GM18502 (cell line): Measurements from ENCODE around the gene GPC3.

Experiments used
- ATAC-seq: cut with Tn5 transposase; IDR thresholded peaks from one replicate; pipeline ENCODE4 v1.9.1; 2021; ENCODE audit warnings: mild to moderate bottlenecking; ENCODE audit not compliant: unreplicated experiment, poor library complexity

The GPC3 gene

DNA sequence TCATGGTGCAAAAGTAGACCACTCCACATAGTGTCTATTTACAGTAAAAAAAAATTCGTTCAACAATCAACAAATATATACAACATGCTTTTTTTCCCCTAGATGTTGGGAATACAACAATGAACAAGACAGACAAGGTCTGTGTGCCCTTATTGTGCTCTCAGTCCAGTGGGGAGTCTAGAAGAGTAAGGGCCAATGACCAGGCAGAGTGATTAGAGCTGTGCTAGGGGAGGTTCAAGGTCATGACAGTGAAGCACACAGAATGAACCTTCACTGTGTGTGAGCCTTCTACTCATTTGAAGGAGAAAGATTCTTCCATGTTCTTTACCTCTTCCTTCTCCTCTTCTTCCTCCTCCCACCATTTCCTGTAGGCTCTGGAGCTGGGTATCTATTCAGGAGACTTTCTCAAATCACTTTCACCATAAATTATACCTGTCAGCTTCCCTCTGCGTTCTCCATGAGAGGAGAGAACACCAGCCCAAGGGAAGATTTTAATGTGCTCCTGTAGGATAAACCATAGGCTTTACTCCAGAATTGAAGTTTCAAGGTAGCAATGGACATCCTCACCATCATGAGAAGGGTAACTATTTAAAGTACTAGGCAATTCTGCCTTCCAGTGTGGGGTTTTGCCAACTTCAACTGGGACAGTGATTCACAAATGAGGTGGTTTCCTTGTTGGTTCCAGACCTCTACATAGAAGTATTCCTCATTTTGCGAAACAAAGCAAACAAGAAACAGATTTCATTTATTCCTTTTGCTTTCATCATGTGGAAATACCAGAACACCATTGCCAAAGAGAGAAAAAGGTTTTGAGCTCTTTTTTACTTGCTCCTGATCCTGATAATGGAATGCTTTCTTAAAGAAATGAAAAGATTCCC is 323.2 kb downstream of the GPC3 start:
- no peak for ATAC-seq

GRCh38 chrX:133660281-133660680 is 325.1 kb downstream of the GPC3 start:
- no peak for ATAC-seq

DNA sequence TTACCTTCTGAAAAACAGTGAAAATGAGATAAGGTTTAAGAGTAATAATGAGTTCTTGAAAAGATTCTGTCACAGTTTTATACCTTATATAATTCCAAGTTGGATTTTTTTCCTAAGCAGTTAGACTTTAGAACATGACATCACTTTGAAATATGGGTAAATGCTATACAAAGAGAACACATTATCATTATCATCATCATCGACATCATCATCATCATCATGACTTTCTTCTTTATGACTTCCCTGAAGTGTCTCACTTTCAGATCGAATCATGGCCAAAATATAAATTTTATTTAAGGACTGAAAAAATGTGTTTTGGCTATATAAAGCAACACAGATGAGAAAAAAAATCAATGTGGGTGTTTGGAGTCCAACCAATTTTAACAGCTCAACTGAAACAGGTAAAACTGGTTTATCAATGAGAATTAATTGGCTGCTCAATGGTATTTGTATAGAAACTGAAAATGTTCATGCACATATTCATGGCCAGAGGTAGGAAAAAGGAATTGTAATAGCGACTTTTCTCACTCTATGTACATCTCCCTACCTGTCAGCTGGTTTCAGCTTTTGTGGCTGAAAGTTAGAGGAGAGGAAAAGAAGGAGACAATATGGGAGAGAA is 327.0 kb downstream of the GPC3 start:
- ATAC-seq = no peak

DNA sequence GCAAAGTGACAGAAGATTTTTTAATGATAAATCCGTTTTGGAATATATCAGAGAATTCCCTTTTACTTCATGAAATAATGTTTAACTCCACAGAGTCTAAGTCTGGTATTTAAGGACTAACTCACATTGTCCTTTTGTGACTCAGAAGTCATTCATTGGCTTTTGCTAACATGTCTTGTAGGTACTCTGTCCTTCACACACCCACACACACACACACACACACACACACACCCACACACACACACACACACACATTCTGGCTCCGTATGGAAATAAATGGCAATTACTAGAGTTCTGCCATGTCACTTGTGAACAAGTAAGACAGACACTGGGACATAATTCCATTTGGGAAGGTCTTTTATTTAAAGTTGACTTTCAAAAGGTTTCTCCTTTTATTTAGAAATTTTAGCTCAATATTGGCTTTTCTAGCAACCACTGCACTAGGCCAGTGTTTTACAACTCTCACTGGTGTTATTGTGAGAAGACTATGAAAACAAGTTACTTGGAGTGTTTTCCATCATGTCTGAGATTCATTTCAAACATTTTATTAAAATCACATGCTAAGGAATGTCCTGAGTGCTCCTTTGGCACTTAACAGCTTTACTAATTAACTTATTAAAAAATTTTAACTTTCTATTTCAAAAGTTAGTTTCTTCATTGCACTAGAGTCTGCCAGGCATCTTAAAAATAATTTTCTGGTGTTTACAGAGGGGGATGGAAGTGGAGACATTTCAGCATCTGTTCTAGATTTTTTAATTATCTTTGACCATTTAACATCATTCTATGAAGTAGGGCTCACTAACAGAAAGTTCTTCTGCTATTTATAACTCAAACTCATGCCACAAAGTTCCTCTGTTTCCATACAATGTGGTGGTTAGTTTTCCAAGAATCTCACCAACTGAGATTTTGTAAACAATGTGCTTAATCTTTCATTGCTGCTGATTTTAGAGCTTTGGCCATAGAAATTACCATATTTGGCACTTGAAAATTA is 329.8 kb downstream of the GPC3 start:
- no peak for ATAC-seq

- no peak for ATAC-seq
These were observed 330.6 kb downstream of the GPC3 start for GRCh38 chrX:133654811-133655210.

DNA sequence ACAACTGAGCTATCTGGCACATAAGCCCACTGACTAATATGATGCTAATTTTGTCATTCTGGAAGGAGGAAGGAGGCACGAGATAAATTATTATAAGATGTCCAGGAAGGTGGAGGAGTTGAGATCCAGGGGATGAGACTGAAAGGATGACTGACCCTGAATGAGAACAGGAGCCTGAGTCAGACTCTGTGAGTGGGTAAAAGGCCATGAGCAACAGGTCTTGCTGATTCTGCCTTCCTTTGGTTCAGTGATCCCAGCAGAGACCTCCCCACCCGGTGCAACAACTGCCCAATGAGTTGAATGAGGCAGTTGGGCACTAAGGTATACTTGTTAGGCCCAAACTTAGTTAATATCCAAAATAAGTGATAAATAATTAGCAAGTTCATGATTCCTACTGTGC is 332.0 kb downstream of the GPC3 start:
- ATAC-seq = no peak

- ATAC-seq = no peak
These were observed 333.2 kb downstream of the GPC3 start for GRCh38 chrX:133652185-133652584.

DNA sequence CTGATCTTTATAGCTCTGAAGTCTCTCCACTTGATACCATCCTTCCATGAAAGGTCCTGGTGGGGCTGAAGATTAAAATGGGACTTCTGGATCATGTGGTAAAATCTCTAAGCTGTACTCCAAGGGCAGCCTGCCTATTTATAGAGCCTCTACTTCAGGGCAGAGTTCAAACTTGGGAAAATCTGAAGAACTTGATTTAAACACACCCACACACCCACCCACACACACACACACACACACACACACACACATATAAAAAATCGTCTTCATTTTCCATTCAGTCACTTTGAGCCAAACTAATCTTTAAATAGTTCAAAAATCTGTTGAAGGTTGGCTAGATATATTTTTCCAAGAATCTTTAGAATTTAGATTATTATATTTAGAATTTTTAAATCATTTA is 335.2 kb downstream of the GPC3 start:
- ATAC-seq = no peak

- no peak for ATAC-seq
These were observed 335.7 kb downstream of the GPC3 start for GRCh38 chrX:133649651-133650050.

DNA sequence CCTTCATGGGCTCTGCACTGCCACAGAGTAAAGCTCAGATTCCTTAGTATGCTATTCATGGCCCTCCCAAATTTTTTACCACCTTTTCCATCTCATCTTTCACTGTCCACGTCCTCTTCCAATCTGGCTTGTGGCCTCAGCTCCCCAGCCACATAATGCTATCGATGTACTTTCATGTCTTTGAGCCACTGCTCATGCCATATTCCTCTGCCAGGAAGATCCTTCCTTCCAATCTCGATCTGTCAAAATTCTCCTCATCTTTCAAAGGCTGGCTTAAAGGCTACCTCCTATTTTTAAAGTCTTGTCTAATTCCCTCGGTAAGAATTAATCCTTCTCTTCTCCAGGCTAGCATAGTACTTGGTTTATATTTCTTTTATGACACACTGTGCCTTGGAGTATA is 336.8 kb downstream of the GPC3 start:
- ATAC-seq = no peak

GRCh38 chrX:133646719-133647116 is 338.7 kb downstream of the GPC3 start:
- ATAC-seq = no peak

DNA sequence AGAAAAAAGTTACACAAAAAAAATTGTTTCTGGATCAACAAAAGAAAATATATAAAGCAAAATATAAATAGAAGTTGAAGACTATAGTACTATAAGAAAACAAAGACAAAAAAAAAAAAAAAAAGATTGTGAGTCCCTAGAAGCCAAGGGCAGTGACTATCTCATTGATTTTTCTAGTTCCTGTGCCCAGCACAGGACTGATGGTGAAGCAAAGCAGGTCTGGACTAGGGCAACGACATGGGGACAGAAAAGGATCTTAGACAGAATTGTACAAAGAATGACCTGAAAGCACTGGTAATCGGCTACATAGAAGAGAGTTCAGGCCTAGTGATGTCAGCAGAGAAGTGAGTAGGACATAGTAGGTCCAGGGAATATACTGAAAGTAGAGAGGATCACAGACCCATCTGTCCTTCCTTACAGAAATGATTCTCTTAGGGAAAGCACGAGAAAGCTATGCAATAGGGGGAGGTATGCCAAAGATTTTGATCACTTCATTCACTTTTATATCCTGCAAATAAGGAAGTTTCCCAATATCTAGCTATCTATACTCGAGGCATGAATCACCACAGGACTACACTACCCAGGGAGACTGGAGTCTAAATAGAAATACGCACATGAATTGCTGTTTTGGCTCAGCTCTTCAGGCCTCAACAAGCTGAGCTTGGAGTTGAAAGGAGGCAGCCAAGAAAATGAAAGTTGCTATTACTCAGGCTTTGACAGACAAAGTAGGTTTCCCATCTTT is 339.2 kb downstream of the GPC3 start:
- ATAC-seq = no peak

DNA sequence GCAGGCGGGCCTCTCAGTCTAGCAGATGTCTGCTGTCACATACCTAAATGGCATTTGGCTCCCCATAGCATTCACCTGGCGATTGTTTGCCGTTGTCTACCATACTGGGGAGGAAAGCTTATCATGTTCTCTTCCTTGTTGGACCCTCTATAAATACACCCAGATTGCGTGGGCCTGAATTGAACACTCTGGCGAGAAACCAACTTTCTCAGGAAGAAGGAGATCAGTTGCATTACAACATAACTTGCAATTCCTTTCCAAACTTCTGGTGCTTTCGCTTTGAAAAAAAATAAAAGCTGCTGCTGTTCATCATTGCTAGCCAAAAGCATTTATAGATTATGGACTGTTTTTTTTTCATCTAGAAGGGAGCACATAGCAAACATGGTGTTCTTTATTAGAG is 340.1 kb downstream of the GPC3 start:
- no peak for ATAC-seq

GRCh38 chrX:133640161-133641015 is 345.0 kb downstream of the GPC3 start:
- ATAC-seq = no peak

GRCh38 chrX:133639726-133640125 is 345.7 kb downstream of the GPC3 start:
- ATAC-seq = no peak

- no peak for ATAC-seq
These were observed 347.1 kb downstream of the GPC3 start for GRCh38 chrX:133638285-133638684.

DNA sequence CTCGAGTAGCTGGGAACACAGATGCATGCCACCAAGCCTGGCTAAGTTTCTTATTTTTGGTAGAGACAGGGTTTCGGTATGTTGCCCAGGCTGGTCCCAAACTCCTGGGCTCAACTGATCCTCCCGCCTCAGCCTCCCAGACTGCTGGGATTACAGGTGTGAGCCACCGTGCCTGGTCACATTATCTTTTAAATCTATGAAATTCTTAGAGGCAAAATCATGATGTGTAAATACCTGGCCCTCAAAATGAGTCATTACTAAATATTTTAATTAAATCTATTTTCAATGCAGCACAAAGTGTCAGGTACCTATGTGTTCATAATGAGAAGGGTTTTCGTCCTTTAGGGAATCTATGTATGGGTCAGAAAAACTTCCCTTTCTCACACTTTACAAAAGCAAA is 347.6 kb downstream of the GPC3 start:
- no peak for ATAC-seq

DNA sequence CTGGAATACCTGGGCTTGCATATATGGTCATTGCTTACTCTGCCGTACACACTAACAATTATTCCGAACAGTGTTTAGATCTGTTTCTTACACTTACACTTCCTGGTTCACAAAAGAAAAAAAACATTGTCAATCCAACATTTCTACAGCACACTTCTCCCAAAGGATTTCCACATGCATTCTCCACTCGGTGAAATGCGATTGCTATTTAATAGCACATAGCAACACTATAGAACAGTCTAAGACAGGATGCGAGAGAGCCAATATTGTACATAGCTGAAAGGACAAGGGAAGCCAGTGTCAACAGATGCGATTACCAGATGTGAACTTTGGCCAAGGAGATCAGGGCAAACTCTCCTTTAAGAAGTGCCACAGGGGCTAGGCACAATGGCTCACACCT is 349.4 kb downstream of the GPC3 start:
- ATAC-seq = no peak

- no peak for ATAC-seq
These were observed 351.0 kb downstream of the GPC3 start for GRCh38 chrX:133634416-133634815.
